GM06990 (cell line): ENCODE results near the gene TPO.

Experiments
- DNase-seq: peaks from one replicate; pipeline ENCODE4 v3.0.0-alpha.2; 2011; ENCODE audit not compliant: insufficient read length; ENCODE audit errors: extremely low read depth
- H3K27me3 ChIP-seq: replicated peaks from 2 replicates; pipeline ENCODE4 v1.6.0; 2011; ENCODE audit warnings: low read length; ENCODE audit not compliant: control insufficient read depth, insufficient read depth
- H3K36me3 ChIP-seq: 2 replicates; pipeline ENCODE4 v1.5.1; 2011; ENCODE audit warnings: low read length; ENCODE audit not compliant: control insufficient read depth, insufficient read depth
- H3K4me3 ChIP-seq: replicated peaks from 2 replicates; pipeline ENCODE4 v1.5.1; 2011; ENCODE audit warnings: low read depth, mild to moderate bottlenecking, control low read depth, low read length
- TF ChIP-seq, protein P1 (sequence below): IDR thresholded peaks from 2 replicates; pipeline ENCODE4 v1.5.1; 2011; ENCODE audit warnings: low read length, control low read depth, mild to moderate bottlenecking, inconsistent platforms; ENCODE audit not compliant: insufficient read depth, poor library complexity, severe bottlenecking

The TPO gene

DNA sequence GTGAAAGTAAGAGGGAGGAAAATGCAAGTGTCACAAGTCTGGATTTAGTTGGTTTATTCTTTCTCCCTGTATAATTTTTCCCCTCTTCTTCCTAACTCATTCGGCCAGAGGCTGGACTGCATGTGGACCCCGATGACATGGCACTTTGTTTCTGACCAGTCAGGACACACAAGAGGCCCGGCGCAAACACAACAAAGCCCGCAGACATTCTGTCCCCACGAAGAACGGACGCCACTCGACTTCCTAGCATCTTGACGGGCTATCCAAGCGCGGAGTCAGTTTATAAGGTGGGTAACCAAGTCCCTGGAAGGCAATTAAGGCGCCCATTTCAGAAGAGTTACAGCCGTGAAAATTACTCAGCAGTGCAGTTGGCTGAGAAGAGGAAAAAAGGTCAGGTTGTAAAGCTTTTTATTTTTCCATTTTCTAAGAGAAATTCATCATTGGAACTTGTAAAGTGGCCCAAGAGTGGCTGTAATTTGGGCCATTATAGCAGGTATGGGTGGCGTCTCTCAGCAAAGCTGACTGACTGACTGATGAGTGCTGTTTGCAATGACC is at the start of gene TPO:
TPO (plus strand) TSS at position 308 of the 555 bp plus-strand sequence. CDS start 946 bp downstream, outside the sequence.
- Histone ChIP-seq H3K27me3 (no peaks in the 10 kb centered on the region), H3K36me3 (no peaks in the 10 kb centered on the region), H3K4me3 (no peak within 1 kb of the TSS)
- TF ChIP-seq, protein P1, sequence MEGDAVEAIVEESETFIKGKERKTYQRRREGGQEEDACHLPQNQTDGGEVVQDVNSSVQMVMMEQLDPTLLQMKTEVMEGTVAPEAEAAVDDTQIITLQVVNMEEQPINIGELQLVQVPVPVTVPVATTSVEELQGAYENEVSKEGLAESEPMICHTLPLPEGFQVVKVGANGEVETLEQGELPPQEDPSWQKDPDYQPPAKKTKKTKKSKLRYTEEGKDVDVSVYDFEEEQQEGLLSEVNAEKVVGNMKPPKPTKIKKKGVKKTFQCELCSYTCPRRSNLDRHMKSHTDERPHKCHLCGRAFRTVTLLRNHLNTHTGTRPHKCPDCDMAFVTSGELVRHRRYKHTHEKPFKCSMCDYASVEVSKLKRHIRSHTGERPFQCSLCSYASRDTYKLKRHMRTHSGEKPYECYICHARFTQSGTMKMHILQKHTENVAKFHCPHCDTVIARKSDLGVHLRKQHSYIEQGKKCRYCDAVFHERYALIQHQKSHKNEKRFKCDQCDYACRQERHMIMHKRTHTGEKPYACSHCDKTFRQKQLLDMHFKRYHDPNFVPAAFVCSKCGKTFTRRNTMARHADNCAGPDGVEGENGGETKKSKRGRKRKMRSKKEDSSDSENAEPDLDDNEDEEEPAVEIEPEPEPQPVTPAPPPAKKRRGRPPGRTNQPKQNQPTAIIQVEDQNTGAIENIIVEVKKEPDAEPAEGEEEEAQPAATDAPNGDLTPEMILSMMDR, result no peak
- DNase-seq, result no peak

DNA sequence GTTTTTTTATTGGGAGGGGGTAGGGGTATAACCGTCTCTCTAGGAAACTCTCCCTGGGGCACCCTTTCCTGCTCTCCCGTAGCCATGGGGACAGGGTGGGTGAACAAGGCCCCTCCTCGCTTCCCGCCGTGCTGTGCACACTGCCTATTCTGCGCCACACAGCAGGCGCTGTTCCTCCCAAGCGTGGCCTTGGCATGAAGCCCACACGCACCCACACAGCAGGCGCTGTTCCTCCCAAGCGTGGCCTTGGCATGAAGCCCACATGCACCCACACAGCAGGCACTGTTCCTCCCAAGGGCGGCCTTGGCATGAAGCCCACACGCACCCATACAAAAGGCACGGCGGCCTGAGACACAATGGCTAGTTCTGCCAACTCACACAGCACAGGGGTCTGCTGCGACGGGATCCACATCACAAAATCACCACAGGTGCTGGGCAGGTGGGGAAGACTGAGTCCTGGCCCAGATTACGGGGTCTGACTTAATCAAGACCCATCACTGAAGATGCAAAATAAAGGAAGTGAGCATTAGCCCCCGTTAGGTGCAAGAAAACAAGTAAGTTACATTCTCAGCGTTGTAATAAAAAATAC is 46.6 kb upstream of the TPO start:
- no peaks in the 10 kb centered on the region for H3K36me3 ChIP-seq
- no peak overlapping the region for H3K4me3 ChIP-seq
- no peak for DNase-seq
- TF ChIP-seq, protein P1, result no peak
- H3K27me3 ChIP-seq, result no peaks in the 10 kb centered on the region

DNA sequence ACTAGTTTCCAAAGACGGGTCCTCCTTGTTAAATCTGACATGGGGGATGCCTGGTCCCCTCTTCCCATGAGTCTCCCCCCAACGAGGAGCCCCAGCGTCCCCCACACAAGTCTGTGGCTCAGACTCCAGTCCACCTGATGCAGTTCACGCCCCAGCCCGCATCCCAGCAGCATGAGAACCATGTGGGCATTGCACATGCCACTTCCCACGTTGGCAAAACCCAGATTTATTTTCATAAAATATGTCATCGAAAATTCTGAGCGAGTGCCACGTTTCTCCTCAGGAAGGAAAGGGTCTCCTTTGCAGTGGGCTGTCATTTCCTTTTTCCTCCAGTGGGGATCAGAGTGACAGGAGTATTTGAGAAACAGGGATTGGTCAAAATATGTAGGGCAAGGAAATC is 45.7 kb upstream of the TPO start:
- no peak overlapping the region for H3K4me3 ChIP-seq
- no peak for DNase-seq
- no peaks in the 10 kb centered on the region for H3K36me3 ChIP-seq
- TF ChIP-seq, protein P1, result no peak
- no peaks in the 10 kb centered on the region for H3K27me3 ChIP-seq

DNA sequence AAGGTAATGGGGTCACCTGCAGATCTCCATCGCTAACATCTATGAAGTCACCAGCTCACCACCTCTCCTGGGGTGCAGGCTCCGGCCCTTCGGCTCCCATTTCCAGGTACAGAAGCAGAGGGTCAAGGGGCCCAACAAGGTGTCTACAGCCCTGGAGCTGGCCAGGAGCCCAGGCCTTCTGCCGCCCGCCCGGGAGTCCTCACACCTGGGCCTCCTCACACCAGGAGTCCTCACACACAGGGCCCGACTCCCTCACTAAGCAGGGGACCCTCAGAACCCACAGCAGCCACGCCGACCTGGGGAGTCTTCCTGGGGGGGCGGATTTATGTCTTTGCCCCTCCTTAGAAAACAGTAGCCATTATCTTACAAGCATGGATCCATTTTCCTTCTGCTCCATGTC is 43.4 kb upstream of the TPO start:
- TF ChIP-seq, protein P1, result no peak
- DNase-seq, result no peak
- no peak overlapping the region for H3K4me3 ChIP-seq
- H3K27me3 ChIP-seq, result no peaks in the 10 kb centered on the region
- H3K36me3 ChIP-seq, result no peaks in the 10 kb centered on the region

DNA sequence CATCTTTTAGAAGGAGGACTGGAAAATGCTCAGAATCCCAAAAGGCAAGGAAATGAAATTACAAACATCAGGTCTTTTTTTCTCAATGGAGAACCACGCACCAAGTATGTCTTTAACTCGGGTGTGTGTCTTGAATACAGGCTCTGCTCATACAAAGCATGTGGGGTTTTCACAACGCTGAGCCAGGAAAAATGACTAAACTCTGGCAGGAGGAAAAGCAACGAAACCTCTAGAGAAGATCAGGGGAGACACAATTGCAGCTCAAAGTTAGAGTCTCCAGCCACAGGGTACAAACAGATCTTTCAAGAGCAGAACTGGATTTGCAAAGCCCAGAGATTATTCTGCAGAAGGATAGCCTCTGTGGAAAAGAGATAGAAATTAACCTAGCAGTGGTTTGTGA is 42.8 kb upstream of the TPO start:
- H3K36me3 ChIP-seq, result no peaks in the 10 kb centered on the region
- no peak for DNase-seq
- TF ChIP-seq, protein P1, result no peak
- H3K4me3 ChIP-seq, result no peak overlapping the region
- no peaks in the 10 kb centered on the region for H3K27me3 ChIP-seq
